Transverse colon (tissue), 4 donors: ENCODE results near the gene BAHCC1. TPM values are rescaled to one million over a fixed set of nuclear protein-coding genes. Genes with fewer than 3 reads are reported as not detected.

Experiments used
- DNase-seq: peaks from one replicate; pipeline ENCODE4 v3.0.0-alpha.2; 2019
- H3K27ac ChIP-seq, 4 donors: fragments of 200-600 bp; sonication (generic); 2 replicates each; pipeline ENCODE4 v1.5.1; 2016 to 2018; ENCODE audit warnings: inconsistent platforms in 4 of 4
- H3K27me3 ChIP-seq: fragments of 200-600 bp; sonication (generic); 2 replicates; pipeline ENCODE4 v1.5.1; 2017; ENCODE audit warnings: inconsistent platforms
- H3K36me3 ChIP-seq, 4 donors: fragments of 200-600 bp; sonication (generic); 2 replicates each; pipeline ENCODE4 v1.5.1; 2017 to 2019; ENCODE audit warnings: inconsistent platforms in 4 of 4
- H3K4me1 ChIP-seq, 4 donors: fragments of 200-600 bp; sonication (generic); 2 replicates each; pipeline ENCODE4 v1.5.1; 2017 to 2020; ENCODE audit warnings: inconsistent platforms in 4 of 4
- H3K4me3 ChIP-seq, 4 donors: fragments of 200-600 bp; sonication (generic); 1 replicate in 1 of 4; 2 replicates in 3 of 4; pipeline versions ENCODE4 v1.5.1 to v1.6.1; 2017 to 2019; ENCODE audit warnings: inconsistent platforms in 4 of 4
- H3K9me3 ChIP-seq, 2 donors: fragments of 200-600 bp; sonication (generic); 2 replicates each; pipeline ENCODE4 v1.5.1; 2017 to 2019; ENCODE audit warnings: inconsistent platforms in 2 of 2
- EP300 ChIP-seq: sonication (generic); formaldehyde crosslinking; IDR thresholded peaks from one replicate; pipeline ENCODE4 v1.6.1; 2017; ENCODE audit warnings: antibody characterized with exemption, low read depth
- POLR2A ChIP-seq: fragments of 450-650 bp; IDR thresholded peaks from one replicate; pipeline ENCODE4 v1.6.1; 2016; ENCODE audit warnings: antibody characterized with exemption, mild to moderate bottlenecking, moderate library complexity
- POLR2AphosphoS5 ChIP-seq, 3 donors: sonication (generic); formaldehyde crosslinking; IDR thresholded peaks; one replicate each; pipeline ENCODE4 v1.6.1; 2016; ENCODE audit warnings: antibody characterized with exemption in 3 of 3
- WGBS, 2 donors: methylation state at CpG; one replicate each; pipeline ENCODE4 v1.1.5; 2018; ENCODE audit warnings: low coverage in 1 of 2; 5-methylcytosine and 5-hydroxymethylcytosine counted together
- in situ Hi-C, 4 donors: fragments of 200-750 bp; cut with MboI; loops; one replicate each; pipeline versions ENCODE4 v1.15.0 to v1.15.1; 2017; ENCODE audit warnings: low sequenced_read_pairs in 3 of 4, low pct_ligation_motif_present in 1 of 4, low pct_unique_long_range_greater_than_20kb in 1 of 4
- intact Hi-C: fragments of 100-400 bp; cut with DNase I; formaldehyde crosslinking; loops from one replicate; pipeline ENCODE4 v1.15.1; 2023; ENCODE audit warnings: low total_unique reads
- total RNA-seq, 4 donors: library from RNA; depleted of rRNA; stranded (reverse); fragments of >200 nt; gene quantifications; one replicate each; pipeline ENCODE4 v1.1.0, GENCODE V29; 2016
- TF ChIP-seq, protein P1 (sequence below), 5 experiments: fragments of 200-600 bp in 3 of 5; fragments of 450-650 bp in 2 of 5; sonication (generic) in 3 of 5; IDR thresholded peaks; 1 replicate in 2 of 5; 2 replicates in 3 of 5; pipeline ENCODE4 v1.5.1; 2016 to 2017; ENCODE audit warnings: antibody characterized with exemption in 5 of 5, inconsistent platforms in 3 of 5, mild to moderate bottlenecking in 2 of 5, moderate library complexity in 1 of 5

The BAHCC1 gene
- total RNA-seq, 4 donors from 2014 or later = 8.7 to 133 (median 12.4) TPM

DNA sequence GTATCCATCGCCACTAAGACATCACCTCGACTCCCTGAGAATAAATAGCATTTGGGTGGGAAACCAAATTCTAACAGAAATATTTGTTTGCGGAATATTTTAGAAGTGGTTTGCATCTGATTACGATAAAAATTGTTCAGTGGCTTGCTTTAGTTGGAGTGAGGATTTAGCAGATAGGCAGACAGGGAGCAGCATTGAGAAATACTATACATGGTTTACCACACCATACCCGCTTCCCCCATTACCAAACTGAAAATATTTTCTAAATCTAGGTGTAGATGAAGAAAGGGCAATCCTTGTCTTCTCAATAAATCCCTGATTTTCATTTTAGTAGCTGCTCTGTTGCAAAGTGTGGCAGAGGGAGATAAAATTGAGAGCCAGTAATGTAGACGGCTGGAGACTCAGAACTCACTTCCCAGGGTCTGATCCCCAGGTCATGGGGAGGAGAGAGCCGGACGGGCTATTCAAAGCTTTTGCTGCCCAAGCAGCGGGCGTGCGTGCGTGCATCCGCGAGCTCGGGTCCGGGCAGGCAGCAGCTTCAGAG lies 808 bp upstream of the BAHCC1 start:
- TF ChIP-seq POLR2A = no peak
- no peak for TF ChIP-seq EP300
- TF ChIP-seq, protein P1, sequence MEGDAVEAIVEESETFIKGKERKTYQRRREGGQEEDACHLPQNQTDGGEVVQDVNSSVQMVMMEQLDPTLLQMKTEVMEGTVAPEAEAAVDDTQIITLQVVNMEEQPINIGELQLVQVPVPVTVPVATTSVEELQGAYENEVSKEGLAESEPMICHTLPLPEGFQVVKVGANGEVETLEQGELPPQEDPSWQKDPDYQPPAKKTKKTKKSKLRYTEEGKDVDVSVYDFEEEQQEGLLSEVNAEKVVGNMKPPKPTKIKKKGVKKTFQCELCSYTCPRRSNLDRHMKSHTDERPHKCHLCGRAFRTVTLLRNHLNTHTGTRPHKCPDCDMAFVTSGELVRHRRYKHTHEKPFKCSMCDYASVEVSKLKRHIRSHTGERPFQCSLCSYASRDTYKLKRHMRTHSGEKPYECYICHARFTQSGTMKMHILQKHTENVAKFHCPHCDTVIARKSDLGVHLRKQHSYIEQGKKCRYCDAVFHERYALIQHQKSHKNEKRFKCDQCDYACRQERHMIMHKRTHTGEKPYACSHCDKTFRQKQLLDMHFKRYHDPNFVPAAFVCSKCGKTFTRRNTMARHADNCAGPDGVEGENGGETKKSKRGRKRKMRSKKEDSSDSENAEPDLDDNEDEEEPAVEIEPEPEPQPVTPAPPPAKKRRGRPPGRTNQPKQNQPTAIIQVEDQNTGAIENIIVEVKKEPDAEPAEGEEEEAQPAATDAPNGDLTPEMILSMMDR (IDR thresholded peaks at IDR 0.05) = no peak
- no peak for TF ChIP-seq POLR2AphosphoS5 (IDR thresholded peaks at IDR 0.05)
- Histone ChIP-seq H3K27me3 (peaks cover 13% of the 10 kb centered on the region), H3K4me3 (peak overlapping the region; percentile 2 to 88 (median 44)), H3K36me3 (no peaks in the 10 kb centered on the region), H3K27ac (peak overlapping the region; percentile 97 to 99 (median 98)), H3K4me1 (peaks cover 19 to 42% (median 34%) of the 10 kb centered on the region in 4 donors), H3K9me3 (no peaks in the 10 kb centered on the region)
- intact Hi-C loops (loop anchor here (2.0 to 10.0 kb wide), 2 partner anchors 88 to 100 kb away; partner anchors contain the start of gene SLC38A10), in situ Hi-C loops (loop anchor here in 2 of 4 donors (10.0 to 25.0 kb wide), 3 partner anchors 60 to 107 kb away; partner anchors contain the start of gene SLC38A10 (in 1 of the 2))
- DNase-seq = no peak
- WGBS, 2 donors = 8 to 26% methylated on average over 5 to 16 of the region's 16 CpGs

DNA sequence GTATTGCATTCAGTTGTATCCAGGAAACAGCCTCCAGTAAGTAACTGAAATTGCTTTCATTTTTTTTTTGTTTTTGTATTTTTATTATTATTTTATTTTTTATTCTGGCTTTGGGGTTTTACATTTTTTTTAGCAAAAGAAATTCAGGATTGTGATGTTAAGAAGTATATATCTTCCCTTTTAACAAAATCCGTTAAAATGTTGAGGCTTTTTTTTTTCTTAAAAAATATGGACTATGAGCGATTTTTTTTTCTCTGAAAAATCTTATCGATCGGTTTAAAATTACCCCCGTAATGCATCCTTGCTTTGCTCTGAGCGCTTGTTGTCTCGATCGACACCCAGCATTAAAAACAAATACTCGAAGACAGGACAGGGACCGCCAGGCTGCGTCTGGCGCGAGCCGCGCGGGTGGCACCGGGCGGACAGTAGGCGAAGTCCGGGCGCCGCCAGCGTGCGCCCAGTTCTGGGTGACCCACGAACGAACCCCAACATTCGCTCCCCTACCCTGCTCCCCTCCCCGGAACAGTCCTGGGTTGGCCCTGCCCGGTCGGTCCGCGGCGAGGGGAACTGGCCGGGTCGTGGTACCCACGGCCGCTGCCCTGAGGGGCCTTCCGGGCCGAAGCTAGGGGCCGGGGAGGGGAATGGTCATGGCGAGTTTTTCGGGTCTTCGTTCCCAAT lies 482 bp downstream of the BAHCC1 start:
- WGBS, 2 donors = 2 to 8% methylated on average over 6 to 41 of the region's 43 CpGs
- intact Hi-C loops = loop anchor here (2.0 to 10.0 kb wide), 2 partner anchors 87 to 101 kb away; partner anchors contain the start of gene SLC38A10

DNA sequence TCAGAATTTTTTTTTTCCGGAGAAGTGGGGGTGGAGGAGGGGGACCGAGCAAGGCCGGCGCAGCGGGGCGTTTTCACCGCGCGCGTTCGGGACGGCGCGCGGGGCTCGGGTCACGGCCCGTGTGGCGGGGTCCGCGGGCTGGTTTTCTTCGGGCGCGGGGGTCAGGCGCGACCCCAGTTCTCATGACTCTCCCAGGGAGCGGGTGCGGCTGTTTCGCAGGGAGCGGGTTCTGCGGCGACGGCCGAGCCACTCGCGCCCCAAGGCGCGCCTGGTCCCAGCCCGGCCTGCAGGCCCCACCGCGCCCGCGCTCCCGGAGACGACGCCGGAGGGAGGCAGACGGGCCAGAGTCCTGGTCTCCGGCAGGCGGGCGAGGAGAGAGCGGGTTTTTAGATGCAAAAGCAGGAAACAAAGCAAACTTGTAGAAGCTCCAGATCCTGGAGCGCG lies 1.0 kb downstream of the BAHCC1 start:
- intact Hi-C loops (loop anchor here (10.0 kb wide), 1 partner anchor 101 kb away; the partner anchor contains the start of gene SLC38A10), in situ Hi-C loops (loop anchor here in 2 of 4 donors (10.0 to 25.0 kb wide), 3 partner anchors 61 to 109 kb away; partner anchors contain the start of gene SLC38A10 (in 1 of the 2))
- Histone ChIP-seq H3K27me3 (peaks cover 13% of the 10 kb centered on the region), H3K9me3 (no peaks in the 10 kb centered on the region), H3K4me1 (peaks cover 20 to 50% (median 41%) of the 10 kb centered on the region in 4 donors), H3K4me3 (peak overlapping the region; percentile 54 to 85 (median 70)), H3K27ac (peak overlapping the region; percentile 95 to 99 (median 98)), H3K36me3 (no peaks in the 10 kb centered on the region)
- DNase-seq = no peak
- 14% methylated on average over 53 of the region's 54 CpGs; no CpG with 5 or more reads in 1 of the 2 donors for WGBS, 2 donors
- TF ChIP-seq EP300 (no peak), POLR2AphosphoS5 (IDR thresholded peaks at IDR 0.05) (peak in 1 of 3 donors; percentile 7), POLR2A (no peak)
- TF ChIP-seq, protein P1 (IDR thresholded peaks at IDR 0.05) = no peak

More for the DNA sequence above, 482 bp downstream of the BAHCC1 start:
- H3K4me3 ChIP-seq = peak overlapping the region; percentile 54 to 85 (median 70)
- H3K9me3 ChIP-seq = no peaks in the 10 kb centered on the region
- no peaks in the 10 kb centered on the region for H3K36me3 ChIP-seq
- H3K27ac ChIP-seq = peak overlapping the region; percentile 95 to 99 (median 98)
- in situ Hi-C loops = loop anchor here in 2 of 4 donors (10.0 to 25.0 kb wide), 3 partner anchors 61 to 108 kb away; partner anchors contain the start of gene SLC38A10 (in 1 of the 2)
- TF ChIP-seq POLR2A (no peak), POLR2AphosphoS5 (IDR thresholded peaks at IDR 0.05) (no peak), EP300 (no peak)
- TF ChIP-seq, protein P1 (IDR thresholded peaks at IDR 0.05) = peak in 1 of 5 experiments; percentile 17
- peaks cover 13% of the 10 kb centered on the region for H3K27me3 ChIP-seq
- peaks cover 19 to 46% (median 37%) of the 10 kb centered on the region in 4 donors for H3K4me1 ChIP-seq
- DNase-seq = no peak
